Ovary (tissue), 9 donors: ENCODE data around the gene ADA. TPM values are rescaled to one million over a fixed set of nuclear protein-coding genes. Genes with fewer than 3 reads are reported as not detected.

Experiments used
- DNase-seq, 5 donors: peaks; one replicate each; pipeline ENCODE4 v3.0.0-alpha.2; 2019 to 2020
- H3K27ac ChIP-seq, 2 donors: fragments of 200-600 bp; one replicate each; pipeline versions ENCODE4 v1.5.1 to v1.8.0; 2019 to 2022
- H3K27me3 ChIP-seq: fragments of 200-600 bp; one replicate; pipeline ENCODE4 v1.8.0; 2022
- H3K36me3 ChIP-seq: fragments of 200-600 bp; sonication (generic); one replicate; pipeline ENCODE4 v1.5.1; 2019
- H3K4me1 ChIP-seq: one replicate; pipeline ENCODE4 v1.8.1; 2013; ENCODE audit warnings: mild to moderate bottlenecking, moderate library complexity; ENCODE audit not compliant: insufficient read depth
- H3K4me3 ChIP-seq: fragments of 200-600 bp; sonication (generic); one replicate; pipeline ENCODE4 v1.5.1; 2017
- H3K9me3 ChIP-seq, 2 donors: fragments of 200-600 bp in 1 of 2; sonication (generic) in 1 of 2; one replicate each; pipeline versions ENCODE4 v1.5.1 to v1.8.1; 2013 to 2019; ENCODE audit warnings: mild to moderate bottlenecking in 1 of 2, moderate library complexity in 1 of 2
- EP300 ChIP-seq: sonication (generic); formaldehyde crosslinking; IDR thresholded peaks from one replicate; pipeline ENCODE4 v1.6.1; 2017; ENCODE audit warnings: antibody characterized with exemption
- POLR2A ChIP-seq: fragments of 450-650 bp; IDR thresholded peaks from one replicate; pipeline ENCODE4 v1.6.1; 2017; ENCODE audit warnings: antibody characterized with exemption, mild to moderate bottlenecking, moderate library complexity
- WGBS, 3 donors: extraction: QIAGEN DNeasy Blood & Tissue Kit in 1 of 3; methylation state at CpG; one replicate each; pipeline versions ENCODE4 v1.1.5 to v1.1.7; 2013 to 2017; 5-methylcytosine and 5-hydroxymethylcytosine counted together
- intact Hi-C, 4 donors: fragments of 100-400 bp; cut with DNase I; formaldehyde crosslinking; loops; one replicate each; pipeline versions ENCODE4 v1.11.0 to v1.15.1; 2022 to 2023
- polyA plus RNA-seq, 2 donors: library from polyadenylated mRNA; stranded (reverse); fragments of 200-250 nt in 1 of 2; fragments of 350-450 nt in 1 of 2; fragmentation: Illumina TruSeq in 1 of 2; extraction: RNeasy Lipid Tissue Mini Kit (QIAGEN cat#74804) in 1 of 2; gene quantifications; one replicate each; pipeline ENCODE4 v1.2.3, GENCODE V29; 2013 to 2014
- total RNA-seq, 7 donors: library from RNA; depleted of rRNA in 2 of 7; stranded (reverse); fragments of >200 nt in 2 of 7; fragmentation: NEBNext Ultra II Directional in 3 of 7; extraction: Animal tissue kit (Norgen Biotek cat#: 25700) in 3 of 7; gene quantifications; one replicate each; pipeline versions ENCODE4 v1.1.0 to v1.2.4, GENCODE V29; 2016 to 2023
- TF ChIP-seq, protein P1 (sequence below), 3 donors: fragments of 450-650 bp in 2 of 3; fragments of 200-600 bp in 1 of 3; IDR thresholded peaks; one replicate each; pipeline versions ENCODE4 v1.5.1 to v1.8.0; 2016 to 2022; ENCODE audit warnings: antibody characterized with exemption in 3 of 3, mild to moderate bottlenecking in 1 of 3
- donor health status: DM: no; HTN: no; CAD: no; lungs with moderate emphysema.
- donor health status: DM: no; HTN: no; CAD: no.
- donor health status: Bipolar disorder and iron deficiency.
- donor health status: DM: yes; HTN: yes; CAD: no.
- donor health status: DM: no; HTN: no; CAD: no.
- donor health status: DM: yes; HTN: yes; CAD: no.

ADA gene
- total and polyA plus RNA-seq, 9 donors = 1.1 to 7.4 (median 3.2) TPM

DNA sequence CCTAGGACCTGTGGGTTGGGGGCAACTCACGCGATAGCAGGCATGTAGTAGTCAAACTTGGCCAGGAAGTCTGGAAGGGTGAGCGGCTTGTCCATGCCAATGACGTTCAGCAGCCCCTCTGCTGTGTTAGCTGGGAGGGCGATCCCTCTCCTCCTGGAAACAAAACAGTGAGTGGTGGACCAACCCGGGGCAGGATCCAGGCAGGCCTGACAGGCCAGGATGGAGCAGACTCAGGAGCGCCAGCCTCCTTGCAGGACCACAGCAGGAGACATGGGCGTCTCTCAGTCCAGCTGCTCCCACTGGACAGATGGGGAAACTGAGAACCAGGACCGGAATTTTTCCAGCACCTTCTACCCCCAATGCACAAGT is 22.5 kb downstream of the ADA start:
- Histone ChIP-seq H3K27ac (no peak overlapping the region), H3K4me3 (no peak overlapping the region), H3K36me3 (no peaks in the 10 kb centered on the region), H3K27me3 (no peaks in the 10 kb centered on the region), H3K9me3 (no peaks in the 10 kb centered on the region), H3K4me1 (peaks cover 4% of the 10 kb centered on the region)
- no peak for DNase-seq
- TF ChIP-seq EP300 (no peak), POLR2A (no peak)
- TF ChIP-seq, protein P1, sequence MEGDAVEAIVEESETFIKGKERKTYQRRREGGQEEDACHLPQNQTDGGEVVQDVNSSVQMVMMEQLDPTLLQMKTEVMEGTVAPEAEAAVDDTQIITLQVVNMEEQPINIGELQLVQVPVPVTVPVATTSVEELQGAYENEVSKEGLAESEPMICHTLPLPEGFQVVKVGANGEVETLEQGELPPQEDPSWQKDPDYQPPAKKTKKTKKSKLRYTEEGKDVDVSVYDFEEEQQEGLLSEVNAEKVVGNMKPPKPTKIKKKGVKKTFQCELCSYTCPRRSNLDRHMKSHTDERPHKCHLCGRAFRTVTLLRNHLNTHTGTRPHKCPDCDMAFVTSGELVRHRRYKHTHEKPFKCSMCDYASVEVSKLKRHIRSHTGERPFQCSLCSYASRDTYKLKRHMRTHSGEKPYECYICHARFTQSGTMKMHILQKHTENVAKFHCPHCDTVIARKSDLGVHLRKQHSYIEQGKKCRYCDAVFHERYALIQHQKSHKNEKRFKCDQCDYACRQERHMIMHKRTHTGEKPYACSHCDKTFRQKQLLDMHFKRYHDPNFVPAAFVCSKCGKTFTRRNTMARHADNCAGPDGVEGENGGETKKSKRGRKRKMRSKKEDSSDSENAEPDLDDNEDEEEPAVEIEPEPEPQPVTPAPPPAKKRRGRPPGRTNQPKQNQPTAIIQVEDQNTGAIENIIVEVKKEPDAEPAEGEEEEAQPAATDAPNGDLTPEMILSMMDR (IDR thresholded peaks at IDR 0.05) = no peak
- intact Hi-C loops = no loop called here
- 80 to 88% (median 87%) methylated on average over 9 of the region's 9 CpGs for WGBS, 3 donors

DNA sequence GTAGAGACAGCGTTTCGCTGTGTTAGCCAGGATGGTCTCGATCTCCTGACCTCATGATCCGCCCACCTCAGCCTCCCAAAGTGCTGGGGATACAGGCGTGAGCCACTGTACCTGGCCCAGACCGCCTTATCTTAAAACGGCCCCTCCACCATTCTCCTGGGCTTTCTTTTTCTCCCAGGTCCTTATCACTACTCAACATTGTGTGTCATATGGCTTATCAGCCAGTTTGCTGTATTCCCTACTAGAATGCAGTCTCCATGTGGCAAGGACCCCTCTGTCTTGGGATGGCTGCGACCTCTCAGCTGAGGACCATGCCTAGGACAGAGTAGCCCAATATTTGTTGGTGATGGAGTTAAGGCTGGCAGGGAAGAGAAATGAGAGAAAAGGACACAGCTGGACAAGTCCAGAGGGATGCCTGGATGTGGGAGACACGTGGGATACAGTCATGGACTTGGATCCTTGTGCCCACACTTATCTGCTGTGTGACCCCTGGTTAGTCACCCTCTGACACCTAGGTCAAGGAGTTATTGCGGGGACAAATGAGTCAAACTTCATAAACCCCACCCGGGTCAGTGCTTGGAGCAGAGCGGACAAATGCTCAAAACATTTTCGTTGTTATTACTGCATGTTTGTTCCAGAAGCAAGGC is 24.0 kb downstream of the ADA start:
- no peaks in the 10 kb centered on the region for H3K27me3 ChIP-seq
- TF ChIP-seq EP300 (no peak), POLR2A (no peak)
- TF ChIP-seq, protein P1 (IDR thresholded peaks at IDR 0.05) = no peak
- no peaks in the 10 kb centered on the region for H3K36me3 ChIP-seq
- H3K9me3 ChIP-seq = no peaks in the 10 kb centered on the region
- no peak for DNase-seq
- intact Hi-C loops = no loop called here
- no peak overlapping the region for H3K4me3 ChIP-seq
- H3K4me1 ChIP-seq = peaks cover 4% of the 10 kb centered on the region
- no peak overlapping the region for H3K27ac ChIP-seq
- 85 to 89% (median 87%) methylated on average over 13 of the region's 13 CpGs for WGBS, 3 donors

DNA sequence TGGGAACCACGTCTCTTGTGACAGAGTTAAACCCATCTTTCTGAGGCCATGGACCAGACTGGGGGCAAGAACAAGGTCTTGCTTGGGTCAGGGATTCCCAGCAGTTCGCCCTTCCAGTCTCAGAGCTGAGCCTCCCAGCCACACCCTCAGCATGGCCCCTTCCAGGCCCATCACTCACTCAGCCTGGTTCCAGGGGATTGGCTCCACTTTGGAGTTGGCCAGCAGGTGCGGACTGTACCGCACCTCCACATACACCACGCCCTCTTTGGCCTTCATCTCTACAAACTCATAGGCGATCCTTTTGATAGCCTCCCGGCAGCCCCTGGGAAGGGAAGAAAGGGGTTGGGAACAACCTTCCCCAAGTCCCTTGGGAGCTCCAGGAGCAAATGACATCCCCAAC is 25.2 kb downstream of the ADA start:
- 90 to 94% (median 94%) methylated on average over 7 of the region's 7 CpGs for WGBS, 3 donors
- TF ChIP-seq, protein P1 (IDR thresholded peaks at IDR 0.05) = no peak
- no peak for TF ChIP-seq POLR2A
- TF ChIP-seq EP300 = no peak
- Histone ChIP-seq H3K27ac (no peak overlapping the region), H3K9me3 (no peaks in the 10 kb centered on the region), H3K27me3 (no peaks in the 10 kb centered on the region), H3K36me3 (no peaks in the 10 kb centered on the region), H3K4me1 (peaks cover 4% of the 10 kb centered on the region), H3K4me3 (no peak overlapping the region)
- intact Hi-C loops = no loop called here
- no peak for DNase-seq

DNA sequence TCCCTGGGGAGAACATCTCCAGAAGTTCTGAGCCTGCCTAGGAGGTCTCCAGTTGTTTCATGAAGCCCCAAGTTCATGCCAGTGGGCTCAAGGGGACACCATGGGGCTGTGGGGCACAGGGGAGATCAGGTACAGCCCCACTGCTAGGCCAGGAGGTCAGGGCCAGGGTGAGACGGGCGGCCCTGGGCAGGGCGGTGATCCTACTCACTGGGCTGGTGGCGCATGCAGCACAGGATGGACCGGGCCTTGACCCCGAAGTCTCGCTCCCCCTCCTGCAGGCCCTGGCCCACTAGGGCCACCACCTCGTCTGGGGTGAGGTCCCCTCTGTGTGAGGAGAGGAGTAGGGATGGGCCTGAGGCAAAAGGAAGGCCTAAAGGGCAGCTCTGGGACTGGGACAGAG is 26.1 kb downstream of the ADA start:
- no peak overlapping the region for H3K4me3 ChIP-seq
- 88 to 90% (median 88%) methylated on average over 8 of the region's 8 CpGs for WGBS, 3 donors
- intact Hi-C loops = no loop called here

More for the DNA sequence above, 26.1 kb downstream of the ADA start:
- no peak overlapping the region for H3K27ac ChIP-seq
- DNase-seq = no peak
- H3K9me3 ChIP-seq = no peaks in the 10 kb centered on the region
- H3K4me1 ChIP-seq = peaks cover 4% of the 10 kb centered on the region
- H3K27me3 ChIP-seq = no peaks in the 10 kb centered on the region
- no peaks in the 10 kb centered on the region for H3K36me3 ChIP-seq
- no peak for TF ChIP-seq POLR2A
- TF ChIP-seq, protein P1 (IDR thresholded peaks at IDR 0.05) = no peak
- no peak for TF ChIP-seq EP300
